DOHH2 (cell line): ENCODE data around the gene SCNN1B.
A peak's percentile ranks its signal among the peaks of the same experiment; 100 is the strongest.

ENCODE experiments used
- H3F3A ChIP-seq: fragments of 200-600 bp; sonication (generic), shearing (Covaris generic); 2 replicates; pipeline ENCODE4 v1.6.0; 2016; ENCODE audit warnings: antibody characterized with exemption, mild to moderate bottlenecking; ENCODE audit not compliant: control insufficient read depth, insufficient read depth
- H3K27ac ChIP-seq: fragments of 200-600 bp; sonication (generic); 2 replicates; pipeline ENCODE4 v1.5.1; 2014; ENCODE audit warnings: low read depth, mild to moderate bottlenecking, low read length, moderate library complexity
- H3K27me3 ChIP-seq: fragments of 200-600 bp; sonication (generic); 2 replicates; pipeline ENCODE4 v1.6.1; 2014; ENCODE audit warnings: mild to moderate bottlenecking, low read length, mixed read lengths; ENCODE audit not compliant: control insufficient read depth
- H3K36me3 ChIP-seq: fragments of 200-600 bp; sonication (generic); 2 replicates; pipeline ENCODE4 v1.6.1; 2014; ENCODE audit warnings: mild to moderate bottlenecking, low read length, moderate library complexity, mixed read lengths; ENCODE audit not compliant: control insufficient read depth
- H3K4me1 ChIP-seq: fragments of 200-600 bp; sonication (generic); 2 replicates; pipeline ENCODE4 v1.6.1; 2014; ENCODE audit warnings: mild to moderate bottlenecking, low read length, mixed read lengths; ENCODE audit not compliant: control insufficient read depth
- H3K4me2 ChIP-seq: fragments of 200-600 bp; sonication (generic); 2 replicates; pipeline ENCODE4 v1.6.0; 2014; ENCODE audit warnings: mild to moderate bottlenecking, low read length, moderate library complexity
- H3K4me3 ChIP-seq: fragments of 200-600 bp; sonication (generic); 2 replicates; pipeline ENCODE4 v1.5.1; 2014; ENCODE audit warnings: mild to moderate bottlenecking, low read length, mixed read lengths
- H3K79me2 ChIP-seq: fragments of 200-600 bp; sonication (generic); 2 replicates; pipeline ENCODE4 v1.6.1; 2014; ENCODE audit warnings: mild to moderate bottlenecking, low read length, mixed read lengths; ENCODE audit not compliant: control insufficient read depth
- H3K9me2 ChIP-seq: fragments of 200-600 bp; sonication (generic); replicated peaks from 2 replicates; pipeline ENCODE4 v1.6.1; 2014; ENCODE audit warnings: mild to moderate bottlenecking, low read length, mixed read lengths; ENCODE audit not compliant: control insufficient read depth
- H3K9me3 ChIP-seq: fragments of 200-600 bp; sonication (generic); 2 replicates; pipeline ENCODE4 v1.6.1; 2014; ENCODE audit warnings: antibody characterized with exemption, low read length, mixed read lengths; ENCODE audit not compliant: control insufficient read depth, insufficient read depth
- H4K20me1 ChIP-seq: fragments of 200-600 bp; sonication (generic); 2 replicates; pipeline ENCODE4 v1.6.0; 2014; ENCODE audit warnings: low read depth, mild to moderate bottlenecking, antibody characterized with exemption, low read length, moderate library complexity; ENCODE audit not compliant: control insufficient read depth, insufficient read depth
- CTCF ChIP-seq: fragments of 200-600 bp; sonication (generic); IDR thresholded peaks from one replicate; pipeline ENCODE4 v1.5.1; 2014; ENCODE audit warnings: antibody characterized with exemption, mild to moderate bottlenecking, low read depth, low read length; ENCODE audit not compliant: poor library complexity, severe bottlenecking
- EZH2phosphoT487 ChIP-seq: fragments of 200-600 bp; sonication (generic); IDR thresholded peaks from 2 replicates; pipeline ENCODE4 v1.6.1; 2017; ENCODE audit warnings: borderline replicate concordance, mild to moderate bottlenecking, antibody characterized with exemption, low read length, moderate library complexity, mixed read lengths

Gene SCNN1B

DNA sequence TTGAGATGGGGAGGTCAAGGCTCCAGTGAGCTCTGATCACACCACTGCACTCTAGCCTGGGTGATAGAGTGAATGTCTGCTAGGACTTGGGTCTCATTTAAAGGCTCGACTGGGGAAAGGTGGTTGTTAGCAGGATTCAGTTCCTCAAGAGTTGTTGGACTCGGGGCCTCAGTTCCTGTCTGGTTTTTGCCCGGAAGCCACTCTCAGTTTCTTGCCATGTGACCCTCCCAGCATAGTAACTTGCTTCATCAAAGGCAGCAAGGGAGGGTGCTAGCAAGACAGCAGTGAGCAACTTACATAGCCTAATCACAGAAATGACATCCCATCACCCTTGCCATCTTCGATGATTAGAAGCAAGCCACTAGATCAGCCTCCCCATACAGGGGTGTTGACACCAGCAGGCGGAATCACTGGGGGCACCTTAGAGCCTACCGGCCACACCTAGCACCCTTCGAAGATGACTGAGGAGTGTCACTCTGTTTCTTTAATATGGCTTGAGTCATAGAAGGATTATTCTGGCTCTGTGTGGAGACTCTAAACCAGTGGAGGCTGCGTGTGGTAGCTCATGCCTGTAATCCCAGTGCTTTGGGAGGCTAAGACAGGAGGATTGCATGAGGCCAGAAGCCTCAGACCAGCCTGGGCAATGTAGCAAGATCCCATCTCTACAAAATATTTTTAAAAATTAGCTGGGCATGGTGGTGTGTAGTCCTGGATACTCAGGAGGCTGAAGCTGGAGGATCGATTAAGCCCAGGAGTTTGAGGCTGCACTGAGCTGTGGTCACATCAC is 13.2 kb upstream of the SCNN1B start:
- no peak overlapping the region for H3K27ac ChIP-seq
- H3F3A ChIP-seq = no peaks in the 10 kb centered on the region
- H3K27me3 ChIP-seq = peaks cover 3% of the 10 kb centered on the region; the same call in 1 of the 2 replicates
- H3K9me2 ChIP-seq = no peaks in the 10 kb centered on the region
- H3K36me3 ChIP-seq = no peaks in the 10 kb centered on the region
- TF ChIP-seq CTCF = no peak
- no peak for TF ChIP-seq EZH2phosphoT487
- no peaks in the 10 kb centered on the region for H3K9me3 ChIP-seq
- no peak overlapping the region for H3K4me3 ChIP-seq
- peak overlapping the region; percentile 43 for H3K4me2 ChIP-seq
- H4K20me1 ChIP-seq = no peaks in the 10 kb centered on the region
- peaks cover 31% of the 10 kb centered on the region for H3K4me1 ChIP-seq
- H3K79me2 ChIP-seq = no peaks in the 10 kb centered on the region

- Histone ChIP-seq H3K79me2 (no peaks in the 10 kb centered on the region), H3K27me3 (peaks cover 3% of the 10 kb centered on the region; the same call in 1 of the 2 replicates), H3K4me1 (peaks cover 31% of the 10 kb centered on the region), H3K4me3 (no peak overlapping the region), H4K20me1 (no peaks in the 10 kb centered on the region), H3K36me3 (no peaks in the 10 kb centered on the region), H3K9me3 (no peaks in the 10 kb centered on the region), H3K9me2 (no peaks in the 10 kb centered on the region), H3F3A (no peaks in the 10 kb centered on the region), H3K4me2 (no peak overlapping the region), H3K27ac (no peak overlapping the region)
- no peak for TF ChIP-seq CTCF
- TF ChIP-seq EZH2phosphoT487 = no peak
Measured at GRCh38 chr16:23290189-23291062, 11.7 kb upstream of the SCNN1B start.

GRCh38 chr16:23293016-23293415 is 9.1 kb upstream of the SCNN1B start:
- Histone ChIP-seq H3K9me2 (no peaks in the 10 kb centered on the region), H3F3A (no peaks in the 10 kb centered on the region), H3K27ac (no peak overlapping the region), H3K79me2 (no peaks in the 10 kb centered on the region), H3K4me3 (no peak overlapping the region), H3K9me3 (no peaks in the 10 kb centered on the region), H3K4me2 (no peak overlapping the region), H3K36me3 (no peaks in the 10 kb centered on the region), H3K4me1 (peaks cover 12% of the 10 kb centered on the region), H4K20me1 (no peaks in the 10 kb centered on the region), H3K27me3 (no peaks in the 10 kb centered on the region)
- TF ChIP-seq CTCF (no peak), EZH2phosphoT487 (no peak)
